HG02798 (cell line): ENCODE results near the gene MAST4.

Experiments
- ATAC-seq: cut with Tn5 transposase; IDR thresholded peaks from one replicate; pipeline ENCODE4 v1.9.1; 2021; ENCODE audit warnings: mild to moderate bottlenecking; ENCODE audit not compliant: unreplicated experiment, poor library complexity

Gene MAST4

GRCh38 chr5:66931651-66932050, 335.5 kb downstream of the MAST4 start:
- no peak for ATAC-seq

GRCh38 chr5:66932457-66932856, 336.3 kb downstream of the MAST4 start:
- no peak for ATAC-seq

- no peak for ATAC-seq
Observed at GRCh38 chr5:66933066-66933465, 336.9 kb downstream of the MAST4 start.

GRCh38 chr5:66939094-66939493, 342.9 kb downstream of the MAST4 start:
- no peak for ATAC-seq

GRCh38 chr5:66945389-66946349, 349.5 kb downstream of the MAST4 start:
- peak; percentile 90 for ATAC-seq

- no peak for ATAC-seq
Observed at GRCh38 chr5:66947458-66947857, 351.3 kb downstream of the MAST4 start.

- ATAC-seq, result no peak
Observed at GRCh38 chr5:66949066-66949465, 352.9 kb downstream of the MAST4 start.

GRCh38 chr5:66952153-66952552, 356.0 kb downstream of the MAST4 start:
- no peak for ATAC-seq

- ATAC-seq, result no peak
Observed at GRCh38 chr5:66956439-66956838, 360.2 kb downstream of the MAST4 start.

GRCh38 chr5:66958201-66958979, 362.2 kb downstream of the MAST4 start:
- no peak for ATAC-seq

GRCh38 chr5:66958980-66959641, 362.9 kb downstream of the MAST4 start:
- ATAC-seq, result no peak

GRCh38 chr5:66959653-66960052, 363.5 kb downstream of the MAST4 start:
- no peak for ATAC-seq

- no peak for ATAC-seq
Observed at GRCh38 chr5:66960369-66961137, 364.4 kb downstream of the MAST4 start.

- no peak for ATAC-seq
Observed at GRCh38 chr5:66963559-66963971, 367.4 kb downstream of the MAST4 start.

GRCh38 chr5:66966439-66966838, 370.2 kb downstream of the MAST4 start:
- no peak for ATAC-seq

GRCh38 chr5:66967102-66967501, 370.9 kb downstream of the MAST4 start:
- ATAC-seq, result no peak

- no peak for ATAC-seq
Observed at GRCh38 chr5:66967826-66968262, 371.7 kb downstream of the MAST4 start.

- ATAC-seq, result no peak
Observed at GRCh38 chr5:66969484-66969883, 373.3 kb downstream of the MAST4 start.

GRCh38 chr5:66969963-66970362, 373.8 kb downstream of the MAST4 start:
- no peak for ATAC-seq

GRCh38 chr5:66972004-66972403, 375.8 kb downstream of the MAST4 start:
- ATAC-seq, result no peak
